B cell (primary cell): ENCODE results near the gene DMKN. TPM values are rescaled to one million over a fixed set of nuclear protein-coding genes. Genes with fewer than 3 reads are reported as not detected.
"Not testable (repeated sequence)": the region's sequence is repeated elsewhere in the genome, so short reads cannot be mapped to it uniquely, and the experiment has no call there.

Experiments
- ATAC-seq: fragments of 200-7000 bp; cut with Tn5 transposase; one replicate; pipeline ENCODE4 v1.10.0; 2021; ENCODE audit warnings: low read depth, mild to moderate bottlenecking, moderate number of reproducible peaks, moderate library complexity
- CTCF ChIA-PET: fragments of 350-600 bp; sonication (Branson Sonifier 250); formaldehyde crosslinking; loops from one replicate; lab custom pipeline; 2021; ENCODE audit warnings: antibody characterized with exemption, inconsistent platforms; lab: Charles Lee
- POLR2A ChIA-PET: fragments of 350-600 bp; sonication (Branson Sonifier 250); formaldehyde crosslinking; loops from one replicate; lab custom pipeline; 2021; ENCODE audit warnings: antibody characterized with exemption; lab: Charles Lee
- DNase-seq: peaks from one replicate; pipeline ENCODE4 v3.0.0; 2013
- H2AFZ ChIP-seq: 2 replicates; pipeline ENCODE4 v1.6.1; 2012; ENCODE audit warnings: mild to moderate bottlenecking, low read depth, low read length; ENCODE audit not compliant: insufficient read depth, poor library complexity, severe bottlenecking
- H3K27ac ChIP-seq, 2 donors: 1 replicate in 1 of 2; 2 replicates in 1 of 2; pipeline ENCODE4 v1.5.1; 2012 to 2013; ENCODE audit warnings: low read length in 2 of 2, mild to moderate bottlenecking in 2 of 2, moderate library complexity in 1 of 2
- H3K27me3 ChIP-seq, 4 experiments: fragments of 200-600 bp in 1 of 4; sonication (generic) in 1 of 4; replicated peaks in 1 of 4; 1 replicate in 2 of 4; 2 replicates in 2 of 4; pipeline versions ENCODE4 v1.6.1 to v1.7.0; 2013 to 2016; ENCODE audit warnings: low read length in 3 of 4, mild to moderate bottlenecking in 2 of 4, mixed read lengths in 1 of 4, moderate library complexity in 1 of 4; ENCODE audit not compliant: insufficient read depth in 4 of 4, control insufficient read depth in 3 of 4; ENCODE audit errors: control extremely low read depth in 1 of 4
- H3K36me3 ChIP-seq, 2 experiments: replicated peaks in 1 of 2; 1 replicate in 1 of 2; 2 replicates in 1 of 2; pipeline versions ENCODE4 v1.6.1 to v1.7.1; 2013; ENCODE audit warnings: low read length in 1 of 2; ENCODE audit not compliant: insufficient read depth in 2 of 2, control insufficient read depth in 1 of 2; ENCODE audit errors: control extremely low read depth in 1 of 2, extremely low read depth in 1 of 2
- H3K4me1 ChIP-seq, 2 donors: fragments of 200-600 bp in 1 of 2; sonication (generic) in 1 of 2; 1 replicate in 1 of 2; 2 replicates in 1 of 2; pipeline versions ENCODE4 v1.5.1 to v1.6.1; 2013 to 2017; ENCODE audit warnings: low read length in 2 of 2; ENCODE audit not compliant: control insufficient read depth in 2 of 2, insufficient read depth in 2 of 2
- H3K4me2 ChIP-seq: replicated peaks from 2 replicates; pipeline ENCODE3; 2012; ENCODE audit warnings: mild to moderate bottlenecking, low read depth, low read length; ENCODE audit not compliant: poor library complexity, severe bottlenecking
- H3K4me3 ChIP-seq, 5 experiments: fragments of 200-600 bp in 1 of 5; sonication (generic) in 1 of 5; 1 replicate in 3 of 5; 2 replicates in 2 of 5; pipeline versions ENCODE4 v1.5.1 to v1.7.0; 2011 to 2016; ENCODE audit warnings: low read length in 4 of 5, mild to moderate bottlenecking in 4 of 5, low read depth in 2 of 5, control low read depth in 1 of 5, moderate library complexity in 1 of 5; ENCODE audit not compliant: insufficient read depth in 1 of 5; ENCODE audit errors: control extremely low read depth in 1 of 5, extremely low read depth in 1 of 5
- H3K79me2 ChIP-seq: fragments of 200-600 bp; sonication (generic); one replicate; pipeline ENCODE4 v1.6.0; 2016; ENCODE audit warnings: low read length; ENCODE audit not compliant: control insufficient read depth, insufficient read depth
- H3K9ac ChIP-seq: fragments of 200-600 bp; sonication (generic); 2 replicates; pipeline ENCODE4 v1.6.1; 2017; ENCODE audit warnings: mild to moderate bottlenecking, low read length, moderate library complexity
- H3K9me3 ChIP-seq, 3 donors: one replicate each; pipeline versions ENCODE4 v1.6.1 to v1.7.1; 2013; ENCODE audit warnings: low read length in 2 of 3; ENCODE audit not compliant: control insufficient read depth in 2 of 3, insufficient read depth in 1 of 3; ENCODE audit errors: control extremely low read depth in 1 of 3
- H4K20me1 ChIP-seq: 2 replicates; pipeline ENCODE4 v1.6.0; 2012; ENCODE audit warnings: mild to moderate bottlenecking, low read length; ENCODE audit not compliant: insufficient read depth, control insufficient read depth, poor library complexity, severe bottlenecking
- H3K27ac Mint-ChIP-seq: one replicate; pipeline ENCODE4 v1.8.0; 2021; ENCODE audit warnings: mixed read lengths
- H3K27me3 Mint-ChIP-seq: one replicate; pipeline ENCODE4 v1.8.0; 2021; ENCODE audit warnings: mixed read lengths
- H3K4me1 Mint-ChIP-seq: one replicate; pipeline ENCODE4 v1.8.0; 2021; ENCODE audit warnings: mixed read lengths
- H3K4me3 Mint-ChIP-seq: one replicate; pipeline ENCODE4 v1.8.0; 2021; ENCODE audit warnings: mixed read lengths
- H3K9me3 Mint-ChIP-seq: one replicate; pipeline ENCODE4 v1.8.0; 2022; ENCODE audit warnings: mixed read lengths; ENCODE audit not compliant: insufficient read depth
- CTCF ChIP-seq: fragments of 200-600 bp; IDR thresholded peaks from one replicate; pipeline ENCODE4 v1.8.0; 2022; ENCODE audit warnings: antibody characterized with exemption, mild to moderate bottlenecking
- EZH2 ChIP-seq: IDR thresholded peaks from 2 replicates; pipeline ENCODE4 v1.6.1; 2012; ENCODE audit warnings: borderline replicate concordance, low read depth, mild to moderate bottlenecking, moderate library complexity, low read length; ENCODE audit not compliant: insufficient read depth, poor library complexity, severe bottlenecking
- WGBS: methylation state at CpG from one replicate; pipeline ENCODE4 v1.1.5; 2013; ENCODE audit warnings: missing lambda C conversion rate; ENCODE audit not compliant: insufficient coverage; 5-methylcytosine and 5-hydroxymethylcytosine counted together
- intact Hi-C: fragments of 100-400 bp; cut with micrococcal nuclease; formaldehyde crosslinking; loops from one replicate; pipeline ENCODE4 v1.10.0; 2022
- polyA plus RNA-seq: library from polyadenylated mRNA; depleted of rRNA; stranded (reverse); fragments of >200 nt; gene quantifications from 2 replicates; pipeline ENCODE4 v1.2.3, GENCODE V29; 2012
- total RNA-seq, 2 donors: library from RNA; stranded (reverse); fragments of 120-200 nt in 1 of 2; gene quantifications; 1 replicate in 1 of 2; 2 replicates in 1 of 2; pipeline versions ENCODE4 v1.2.3 to v1.2.4, GENCODE V29; 2013 to 2022

DMKN gene
- total and polyA plus RNA-seq, 2 donors (not counting 1 experiment from before 2014, with no cell fraction given): 0.58 to 4.5 TPM

GRCh38 chr19:35466259-35466658, 47.2 kb downstream of the DMKN start:
- Mint-ChIP-seq H3K4me3 (no peak overlapping the region), H3K4me1 (peaks cover 28% of the 10 kb centered on the region), H3K27me3 (no peaks in the 10 kb centered on the region), H3K9me3 (no peaks in the 10 kb centered on the region), H3K27ac (no peak overlapping the region)
- H4K20me1 ChIP-seq: no peaks in the 10 kb centered on the region
- no peaks in the 10 kb centered on the region for H3K9me3 ChIP-seq
- H3K4me3 ChIP-seq: no peak overlapping the region
- TF ChIP-seq EZH2 (no peak), CTCF (no peak)
- ChIA-PET POLR2A (interaction anchor here (0.7 kb wide), 1 partner anchor 11 kb away, joined by 3 read pairs; no protein-coding TSS in a partner anchor), CTCF (interaction anchor here (0.8 to 9.1 kb wide), 4 partner anchors 9 to 193 kb away, joined by 4 to 234 read pairs (median 4); partner anchors contain the start of genes FFAR1 and FFAR3)
- no peak overlapping the region for H3K9ac ChIP-seq
- no peaks in the 10 kb centered on the region for H3K36me3 ChIP-seq
- ATAC-seq (no peak), DNase-seq (no peak)
- no peaks in the 10 kb centered on the region for H3K27me3 ChIP-seq
- no peaks in the 10 kb centered on the region for H3K79me2 ChIP-seq
- H3K27ac ChIP-seq: no peak overlapping the region
- H3K4me2 ChIP-seq: no peak overlapping the region
- no peak overlapping the region for H2AFZ ChIP-seq
- peaks cover 23 to 35% of the 10 kb centered on the region in 2 donors for H3K4me1 ChIP-seq
- no CpG with 5 or more reads among the region's 1 CpG for WGBS
- intact Hi-C loops: loop anchor here (10.0 kb wide), 1 partner anchor 311 kb away; the partner anchor contains the start of gene FXYD5

GRCh38 chr19:35462956-35463355, 50.5 kb downstream of the DMKN start:
- ATAC-seq: peak; percentile 3
- intact Hi-C loops: loop anchor here (1.0 to 10.0 kb wide), 2 partner anchors 116 to 308 kb away; partner anchors contain the start of genes FFAR1 and FXYD5
- H3K4me3 ChIP-seq: peak overlapping the region in 1 of 5 experiments; percentile 9
- WGBS: 0% methylated on average over 1 of the region's 7 CpGs
- ChIA-PET POLR2A (interaction anchor here (0.6 to 1.9 kb wide), 6 partner anchors 35 to 256 kb away, joined by 3 to 5 read pairs (median 4); no protein-coding TSS in a partner anchor), CTCF (interaction anchor here (0.7 to 3.0 kb wide), 16 partner anchors 10 to 396 kb away, joined by 3 to 32 read pairs (median 5); partner anchors contain the start of genes FFAR1, FFAR2 and FFAR3)
- Mint-ChIP-seq H3K27ac (peak overlapping the region; percentile 86), H3K4me1 (peaks cover 58% of the 10 kb centered on the region), H3K4me3 (peak overlapping the region; percentile 79)
- not testable (repeated sequence) for H3K36me3 ChIP-seq, H3K79me2 ChIP-seq, H3K9me3 Mint-ChIP-seq, H3K9ac ChIP-seq, H4K20me1 ChIP-seq, H3K27me3 ChIP-seq, H2AFZ ChIP-seq, H3K27me3 Mint-ChIP-seq, H3K9me3 ChIP-seq, DNase-seq
- H3K27ac ChIP-seq: peak overlapping the region in 1 of 2 donors; percentile 71
- H3K4me2 ChIP-seq: peak overlapping the region; percentile 74
- H3K4me1 ChIP-seq: peaks cover 56 to 62% of the 10 kb centered on the region in 2 donors
